ENCODE measurements around the gene ACVR1C.

Gene ACVR1C

DNA sequence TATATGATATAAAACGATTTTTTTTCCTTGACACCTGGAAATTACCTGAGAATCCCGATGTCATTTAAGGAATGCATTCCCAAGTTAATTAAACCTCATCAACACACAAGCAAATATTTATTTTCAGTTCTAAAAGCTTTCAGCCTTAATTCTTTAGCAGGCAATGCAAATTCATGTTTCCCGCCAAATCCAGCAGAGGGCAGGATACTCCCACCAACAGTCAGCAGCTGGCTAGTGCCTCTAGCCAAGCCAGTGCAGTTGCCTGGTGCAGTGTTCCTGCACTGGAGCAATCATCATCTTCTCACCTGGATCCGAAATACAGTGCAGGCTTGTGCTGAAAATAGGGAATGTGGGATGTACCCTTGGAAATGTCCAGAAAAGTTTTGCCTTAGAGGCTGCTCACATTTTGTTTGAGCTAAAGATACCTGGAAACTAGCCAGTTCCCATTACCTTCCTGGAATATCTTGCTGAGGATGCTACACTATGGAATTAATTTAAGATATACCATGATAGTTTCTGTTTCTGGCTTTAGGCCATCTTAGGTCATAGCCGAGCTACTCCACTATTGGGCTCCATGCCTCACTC is 136.4 kb downstream of the ACVR1C start:
- DNase-seq, result peak; percentile 62

GRCh38 chr2:157489983-157490382 is 138.7 kb downstream of the ACVR1C start:
- DNase-seq, result no peak

GRCh38 chr2:157488877-157489276 is 139.8 kb downstream of the ACVR1C start:
- DNase-seq, result no peak

DNA sequence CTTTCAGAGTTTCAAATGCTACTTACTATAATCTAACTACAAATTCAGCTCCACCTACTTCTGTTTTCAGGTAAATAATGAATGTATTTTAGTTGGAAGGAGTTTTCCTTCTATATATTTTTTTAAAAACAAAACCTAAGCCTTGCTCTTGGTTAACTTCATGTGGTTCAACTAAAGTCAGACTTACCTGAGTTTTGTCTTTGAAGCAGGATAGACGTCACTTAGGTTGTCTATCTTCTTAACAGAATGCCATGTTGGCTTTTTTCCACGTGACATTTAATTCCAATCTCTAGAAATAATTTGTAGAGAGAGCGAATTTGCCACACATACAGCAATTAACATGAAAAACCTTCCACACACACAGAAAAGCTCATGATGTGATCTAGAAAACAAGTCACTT is 140.9 kb downstream of the ACVR1C start:
- DNase-seq, result no peak

GRCh38 chr2:157487271-157487610 is 141.4 kb downstream of the ACVR1C start:
- no peak for DNase-seq

- no peak for DNase-seq
Observed at GRCh38 chr2:157486596-157487270, 141.9 kb downstream of the ACVR1C start.

- no peak for DNase-seq
Observed at GRCh38 chr2:157480182-157480961, 148.3 kb downstream of the ACVR1C start.

DNA sequence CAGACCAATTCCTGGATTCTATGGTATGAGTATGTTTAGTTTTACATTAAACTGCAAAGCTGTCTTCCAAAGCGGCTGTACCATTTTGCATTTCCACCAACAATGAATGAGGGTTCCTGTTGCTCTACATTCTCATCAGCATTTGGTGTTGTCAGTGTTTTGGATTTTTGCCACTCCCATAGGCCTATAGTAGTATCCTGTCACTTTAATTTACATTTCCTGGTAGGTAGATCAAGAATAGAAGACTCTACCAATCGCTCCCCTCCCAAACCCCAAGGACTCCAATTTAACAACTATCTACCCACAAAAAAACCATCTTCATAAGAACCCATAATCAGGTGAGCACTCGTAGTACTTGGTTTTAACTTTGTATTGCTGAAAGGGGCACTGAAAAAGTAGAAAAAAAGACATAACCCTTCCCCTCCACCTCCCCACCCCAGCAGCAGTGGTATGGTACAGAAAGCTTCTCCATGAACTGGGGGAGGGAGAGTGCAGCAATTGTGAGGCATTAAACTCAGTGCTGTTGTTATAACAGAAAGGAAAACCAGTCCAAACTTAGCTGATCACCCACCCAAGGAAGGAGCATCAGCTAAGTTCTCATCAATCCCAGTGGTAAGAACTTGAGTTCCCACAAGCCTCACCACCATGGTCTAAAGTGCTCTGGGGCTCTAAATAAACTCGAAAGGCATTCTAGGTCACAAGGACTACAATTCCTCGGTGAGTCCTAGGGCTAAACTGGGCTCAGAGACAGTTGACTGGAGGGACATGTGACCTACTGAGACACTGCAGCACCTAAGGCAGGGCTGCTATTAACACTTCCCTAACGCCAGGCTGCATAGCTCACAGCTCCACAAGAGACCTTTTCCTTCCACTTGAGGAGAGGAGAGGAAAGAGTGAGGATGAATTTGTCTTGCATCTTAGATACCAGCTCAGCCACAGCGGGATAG is 149.3 kb downstream of the ACVR1C start:
- DNase-seq, result no peak

DNA sequence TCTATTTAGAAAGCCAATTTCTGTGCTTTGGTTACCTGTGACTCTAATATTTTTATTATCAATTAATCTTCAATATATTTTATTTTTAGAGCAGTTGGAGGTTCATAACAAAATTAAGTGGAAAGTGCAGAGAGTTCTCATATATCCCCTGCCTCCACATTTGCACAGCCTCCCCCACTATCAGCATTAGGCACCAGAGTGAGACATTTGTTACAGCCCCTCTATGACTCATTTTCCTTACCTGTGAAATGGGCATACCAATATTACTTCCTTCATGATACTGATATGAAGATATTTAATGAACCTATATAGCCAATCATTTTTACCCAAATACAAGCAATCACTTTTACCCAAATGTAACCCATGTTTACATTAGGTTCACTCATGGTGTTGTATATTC is 150.7 kb downstream of the ACVR1C start:
- DNase-seq, result no peak

DNA sequence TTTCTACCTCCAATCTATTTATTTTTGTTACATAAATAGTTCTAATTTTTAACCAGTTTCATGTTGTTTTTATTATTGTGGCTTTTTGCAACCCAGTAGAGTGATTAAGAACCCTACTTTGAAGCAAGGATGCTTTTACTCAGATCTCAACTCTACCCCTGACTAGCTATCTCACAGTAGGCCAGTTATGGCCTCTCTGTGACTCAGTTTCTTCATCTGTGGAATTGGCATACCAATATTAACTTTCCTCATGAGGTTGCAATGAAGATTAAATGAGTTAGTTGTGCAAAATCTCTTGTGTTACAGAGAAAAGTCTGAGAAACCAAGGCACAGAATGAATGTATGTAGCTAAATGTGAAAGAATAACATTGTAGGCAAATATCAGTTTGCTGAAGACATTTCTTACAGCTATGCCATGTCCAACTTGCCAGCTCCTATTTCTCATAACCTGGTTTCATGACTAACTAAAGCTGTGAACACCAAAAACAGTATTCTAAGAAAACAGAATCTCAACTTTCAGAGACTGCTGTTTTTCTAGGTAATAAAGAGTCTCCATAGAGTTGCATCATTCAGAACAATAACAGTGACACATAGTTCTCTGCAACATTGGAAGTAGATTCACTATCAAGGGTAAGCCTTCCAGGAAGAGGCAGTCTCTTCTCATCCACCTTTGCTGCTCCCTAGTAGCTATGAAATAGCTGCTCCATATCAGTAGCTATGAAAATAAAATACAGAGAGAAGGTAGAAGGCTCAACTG is 151.5 kb downstream of the ACVR1C start:
- no peak for DNase-seq
